H4 (cell line): ENCODE data around the gene TAGLN2. TPM values are rescaled to one million over a fixed set of nuclear protein-coding genes. Genes with fewer than 3 reads are reported as not detected.
"Not testable (repeated sequence)": the region's sequence is repeated elsewhere in the genome, so short reads cannot be mapped to it uniquely, and the experiment has no call there.

Experiments
- DNase-seq: peaks from one replicate; pipeline ENCODE4 v3.0.0-alpha.2; 2015; ENCODE audit warnings: low spot score
- total RNA-seq: library from RNA; depleted of rRNA; stranded (reverse); fragments of >200 nt; shearing (Covaris generic); gene quantifications from 2 replicates; pipeline ENCODE4 v1.2.3, GENCODE V29; 2014

The TAGLN2 gene
- total RNA-seq, 1 experiment from 2014 or later = 497 TPM

DNA sequence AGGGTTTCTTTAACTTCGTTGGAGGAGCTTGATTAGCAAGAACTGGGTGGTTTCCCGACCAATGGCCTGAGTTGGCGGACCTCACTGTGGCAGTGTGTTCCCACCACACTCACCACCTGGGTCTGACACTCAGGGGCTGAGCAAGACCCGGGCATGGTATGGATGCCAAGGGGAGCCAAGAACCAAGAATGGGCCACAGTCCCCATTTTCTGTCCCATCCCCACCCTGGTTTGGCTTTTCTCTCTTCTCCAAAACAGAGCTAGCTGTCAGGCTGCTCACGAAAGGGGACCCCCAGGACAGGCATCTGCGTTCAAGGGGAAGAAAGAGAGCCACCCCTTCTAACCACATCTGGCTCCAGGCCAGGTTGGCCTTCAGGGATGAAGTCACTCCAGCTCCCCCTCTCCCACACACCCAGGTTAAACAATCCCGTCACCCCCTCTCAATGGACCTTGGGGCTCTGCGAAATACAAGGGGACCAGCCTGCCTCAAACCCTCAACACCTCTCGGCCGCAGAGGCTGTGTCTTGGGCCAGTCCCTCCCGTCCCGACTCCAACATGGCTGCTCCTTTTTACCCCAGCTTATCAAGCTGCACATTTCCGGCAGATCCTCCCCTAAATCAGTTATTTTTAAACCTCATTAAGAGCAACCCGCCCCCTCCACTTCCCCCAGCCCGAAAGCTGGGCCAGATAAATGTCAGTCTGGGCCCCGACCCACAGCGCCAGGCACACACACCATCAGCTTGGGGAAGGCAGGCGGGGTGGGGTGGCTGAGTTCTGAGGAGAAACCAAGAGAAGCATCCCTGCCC is 3.4 kb downstream of the TAGLN2 start:
- DNase-seq = no peak

DNA sequence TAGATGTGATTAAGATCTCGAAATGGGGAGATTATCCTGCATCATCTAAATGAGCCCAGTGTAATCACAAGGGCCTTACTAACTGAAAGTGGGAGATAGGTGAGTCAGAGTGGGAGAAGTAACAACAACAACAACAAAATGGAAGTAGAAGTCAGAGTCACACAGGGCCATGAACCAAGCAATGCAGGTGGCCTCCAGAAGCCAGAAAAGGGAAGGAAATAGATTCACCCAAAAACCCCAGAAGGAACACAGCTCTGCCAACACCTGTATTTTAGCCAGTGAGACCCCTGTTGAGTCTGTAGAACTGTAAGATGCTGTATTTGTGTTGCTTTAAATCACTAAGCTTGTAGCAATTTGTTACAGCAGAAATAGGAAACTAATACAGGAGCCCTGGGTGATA is 4.1 kb downstream of the TAGLN2 start:
- no peak for DNase-seq

DNA sequence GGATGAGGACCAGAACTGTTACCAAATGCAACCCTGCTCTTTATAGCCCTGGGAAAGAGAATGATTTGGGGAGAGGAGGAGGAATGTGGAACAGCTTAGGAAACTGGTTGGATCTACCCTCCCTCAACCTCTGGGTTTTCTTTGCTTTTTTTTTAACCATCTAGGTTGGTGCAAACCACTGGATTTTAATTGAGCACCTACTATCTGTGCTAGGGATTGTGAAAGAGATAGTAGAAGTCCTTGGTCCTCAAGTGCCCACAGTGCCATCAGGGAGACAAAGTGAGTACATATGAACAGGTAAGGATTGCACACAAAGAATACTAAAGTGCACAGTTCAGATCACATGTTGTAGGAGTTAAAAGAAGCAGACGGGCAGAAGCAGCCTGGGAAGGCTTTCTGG is 4.7 kb downstream of the TAGLN2 start:
- DNase-seq = no peak

DNA sequence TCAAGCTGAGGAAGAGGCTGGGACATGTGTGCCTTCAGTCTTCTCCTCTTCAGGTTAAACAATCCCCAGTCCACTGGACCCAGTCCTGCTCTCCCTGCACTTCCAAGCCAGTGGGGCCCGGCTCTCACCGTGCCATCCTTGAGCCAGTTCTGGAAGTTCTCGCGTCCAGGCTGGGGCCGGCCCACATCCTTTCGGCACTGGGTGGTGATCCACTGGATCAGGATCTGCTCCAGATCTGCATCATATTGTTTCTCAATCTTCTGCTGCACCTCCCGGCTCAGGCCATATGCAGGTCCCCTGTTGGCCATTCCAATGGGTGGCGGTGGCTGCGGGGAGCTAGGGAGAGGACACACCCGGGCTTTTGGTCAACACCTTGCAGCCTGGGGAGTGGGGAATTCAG is 5.1 kb downstream of the TAGLN2 start:
- no peak for DNase-seq

DNA sequence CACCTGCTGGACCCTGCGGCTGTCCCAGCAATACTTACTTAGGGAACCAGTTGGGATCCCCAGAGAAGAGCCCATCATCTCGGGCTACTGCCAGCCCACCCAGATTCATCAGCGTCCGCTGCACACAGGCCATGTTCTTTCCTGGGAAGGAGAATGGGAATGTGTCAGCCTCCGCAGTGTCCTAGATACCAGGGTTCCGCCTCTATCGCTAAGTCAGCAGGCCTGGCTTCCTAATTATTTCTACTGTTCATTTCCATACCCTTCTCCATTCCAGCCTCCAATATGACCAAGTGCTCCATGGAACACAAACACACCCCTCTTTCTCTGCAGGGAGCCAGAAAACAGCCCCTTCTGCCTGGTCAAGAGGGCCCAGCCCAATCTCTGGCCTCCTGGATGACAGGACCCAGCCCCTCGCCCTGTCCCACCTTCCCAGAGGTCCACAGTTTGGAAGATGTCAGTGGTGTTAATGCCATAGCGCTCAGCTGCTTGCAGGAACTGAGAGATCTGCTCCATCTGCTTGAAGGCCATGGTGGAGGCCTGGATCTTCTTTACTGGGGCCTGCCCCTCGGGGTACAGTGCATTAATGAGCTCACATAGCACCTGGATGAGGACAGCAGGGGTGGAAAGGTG is 6.0 kb downstream of the TAGLN2 start:
- DNase-seq = no peak

DNA sequence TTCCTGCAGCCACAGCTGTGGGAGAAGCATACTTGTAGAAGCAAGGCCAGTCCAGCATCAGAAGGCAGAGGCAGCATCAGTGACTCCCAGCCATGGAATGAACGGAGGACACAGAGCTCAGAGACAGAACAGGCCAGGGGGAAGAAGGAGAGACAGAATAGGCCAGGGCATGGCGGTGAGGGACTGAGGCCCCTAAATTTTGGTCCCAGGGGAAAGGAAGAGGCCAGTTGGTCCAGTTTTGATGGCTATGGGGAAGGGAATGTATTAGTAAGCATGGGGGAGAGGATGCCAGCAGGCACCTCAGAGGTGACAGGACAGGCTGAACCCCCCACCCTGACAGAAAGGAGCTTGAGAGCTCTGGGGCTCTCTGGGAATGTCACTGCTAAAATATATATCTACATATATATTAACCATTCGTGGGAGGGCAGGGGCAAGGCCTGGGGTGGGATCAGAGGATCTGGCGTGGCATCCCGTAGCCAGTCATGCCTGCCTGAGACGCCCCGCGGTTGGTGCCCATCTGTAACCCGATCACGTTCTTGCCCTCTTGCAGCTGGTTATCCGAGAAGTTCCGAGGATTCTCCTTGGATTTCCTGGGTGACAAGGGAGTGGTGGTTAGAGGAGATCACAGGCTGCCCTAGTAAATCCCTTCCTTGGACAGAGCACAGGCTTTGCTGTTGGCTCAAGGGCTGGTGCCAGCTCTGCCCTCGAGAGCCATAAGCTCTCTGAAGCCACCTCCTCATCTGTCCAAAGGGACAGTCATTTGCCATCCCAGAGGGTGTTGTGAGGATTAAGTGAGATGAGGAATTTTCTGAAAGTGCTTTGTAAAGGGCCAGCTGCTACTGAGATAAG is 6.7 kb downstream of the TAGLN2 start:
- no peak for DNase-seq

DNA sequence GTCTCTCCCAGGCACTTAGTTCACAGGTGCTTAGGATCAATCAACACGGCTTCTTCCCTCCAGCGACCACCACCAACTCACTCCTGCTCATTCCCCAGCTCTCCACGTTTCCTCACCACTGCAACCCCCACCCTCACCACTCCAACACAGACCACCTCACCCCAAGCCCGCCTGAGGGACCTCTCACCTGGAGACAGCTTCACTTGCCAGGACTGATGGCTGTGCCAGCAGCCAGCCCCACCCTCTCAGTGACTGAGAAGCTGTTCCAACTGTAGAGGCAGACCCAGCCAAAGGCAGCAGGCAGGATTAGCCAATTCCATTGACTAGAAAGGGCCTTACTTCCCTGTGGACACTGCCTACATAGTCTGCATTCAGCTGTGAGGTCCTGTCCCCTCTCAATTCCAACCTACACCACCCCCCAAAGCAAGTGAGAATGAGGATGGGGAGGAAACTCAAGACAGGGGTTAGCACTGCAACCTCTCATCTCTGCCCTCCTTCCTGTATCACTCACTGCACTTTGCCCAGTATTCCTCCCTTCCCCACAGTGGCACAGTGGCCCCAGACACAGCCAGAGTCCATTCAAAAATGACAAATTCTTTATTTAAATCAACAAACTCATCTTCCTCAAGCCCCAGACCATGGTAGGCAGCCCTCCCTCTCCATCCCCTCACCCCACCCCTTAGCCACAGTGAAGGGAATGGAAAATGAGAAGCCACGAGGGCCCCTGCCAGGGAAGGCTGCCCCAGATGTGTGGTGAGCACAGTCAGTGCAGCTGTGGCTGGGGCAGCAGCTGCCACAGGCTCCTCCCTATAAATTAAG is 7.6 kb downstream of the TAGLN2 start:
- no peak for DNase-seq

DNA sequence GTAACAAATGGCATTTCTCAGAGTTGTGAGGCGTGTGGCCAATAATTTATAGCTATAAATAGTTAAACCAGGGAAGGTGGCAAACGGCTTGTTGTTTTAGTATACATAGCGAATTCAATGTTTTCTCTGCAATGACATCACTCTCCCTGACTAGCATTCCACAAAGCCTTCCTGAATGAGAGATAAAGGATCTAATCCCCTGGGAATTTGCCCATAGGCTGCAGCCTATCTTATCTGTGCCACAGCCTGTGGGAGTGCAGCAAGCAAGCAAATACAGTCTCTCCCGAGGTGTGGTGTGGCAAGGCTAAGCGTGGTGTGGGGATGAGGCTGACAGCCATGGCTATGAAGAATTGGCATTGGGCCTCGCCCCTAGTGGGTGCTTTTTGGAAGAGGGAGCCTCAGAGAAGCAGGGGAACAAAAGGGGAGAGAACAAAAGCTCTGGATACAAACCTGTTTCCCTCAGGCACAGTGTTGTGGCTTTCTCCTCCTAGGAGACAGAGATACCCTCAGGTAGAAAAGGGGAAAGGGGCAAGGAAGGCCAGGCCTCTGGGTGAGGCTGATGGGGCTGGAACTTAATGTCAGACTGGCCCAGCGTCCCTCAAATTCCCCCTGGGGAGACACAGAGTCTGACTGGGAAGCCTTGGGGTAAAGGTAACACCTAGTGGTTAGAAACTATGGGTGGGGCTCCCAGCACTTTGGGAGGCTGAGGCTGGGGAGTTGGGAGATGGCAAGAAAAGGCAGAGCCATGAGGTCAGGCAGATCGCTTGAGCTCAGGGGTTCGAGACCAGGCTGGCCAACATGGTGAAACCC is 8.9 kb downstream of the TAGLN2 start:
- peak; percentile 76 for DNase-seq

DNA sequence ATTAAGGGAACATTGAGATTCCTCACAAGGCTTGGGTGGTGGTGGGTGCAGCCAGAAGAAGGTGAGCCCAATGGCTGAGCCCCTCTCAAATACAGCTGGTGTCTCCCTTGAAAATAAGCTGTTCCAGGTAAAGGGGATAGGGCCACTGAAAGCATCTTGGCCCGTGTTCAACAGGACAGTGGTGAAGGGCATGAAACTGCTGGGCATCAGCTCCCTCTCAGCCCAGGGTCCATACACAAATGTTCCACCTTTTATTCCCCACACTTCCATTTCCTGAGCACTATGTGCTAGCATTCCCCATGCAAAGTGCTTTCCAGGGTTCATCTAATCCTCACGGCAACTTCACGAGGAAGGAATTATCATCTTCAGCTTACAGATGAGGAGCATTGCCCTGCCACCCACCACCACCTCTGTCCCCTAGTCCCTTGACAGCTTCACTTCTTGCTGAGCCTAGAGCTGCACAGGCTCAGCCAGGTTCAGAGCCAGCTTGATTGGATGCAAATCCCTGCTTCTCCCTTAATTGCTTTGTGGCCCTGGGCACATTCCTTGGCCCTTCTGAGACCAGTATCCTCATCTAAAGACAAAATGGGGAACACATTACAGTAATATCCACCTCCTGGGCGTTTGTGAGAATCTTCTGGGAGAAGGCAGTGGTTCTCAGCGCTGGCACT is 9.6 kb downstream of the TAGLN2 start:
- DNase-seq = no peak

DNA sequence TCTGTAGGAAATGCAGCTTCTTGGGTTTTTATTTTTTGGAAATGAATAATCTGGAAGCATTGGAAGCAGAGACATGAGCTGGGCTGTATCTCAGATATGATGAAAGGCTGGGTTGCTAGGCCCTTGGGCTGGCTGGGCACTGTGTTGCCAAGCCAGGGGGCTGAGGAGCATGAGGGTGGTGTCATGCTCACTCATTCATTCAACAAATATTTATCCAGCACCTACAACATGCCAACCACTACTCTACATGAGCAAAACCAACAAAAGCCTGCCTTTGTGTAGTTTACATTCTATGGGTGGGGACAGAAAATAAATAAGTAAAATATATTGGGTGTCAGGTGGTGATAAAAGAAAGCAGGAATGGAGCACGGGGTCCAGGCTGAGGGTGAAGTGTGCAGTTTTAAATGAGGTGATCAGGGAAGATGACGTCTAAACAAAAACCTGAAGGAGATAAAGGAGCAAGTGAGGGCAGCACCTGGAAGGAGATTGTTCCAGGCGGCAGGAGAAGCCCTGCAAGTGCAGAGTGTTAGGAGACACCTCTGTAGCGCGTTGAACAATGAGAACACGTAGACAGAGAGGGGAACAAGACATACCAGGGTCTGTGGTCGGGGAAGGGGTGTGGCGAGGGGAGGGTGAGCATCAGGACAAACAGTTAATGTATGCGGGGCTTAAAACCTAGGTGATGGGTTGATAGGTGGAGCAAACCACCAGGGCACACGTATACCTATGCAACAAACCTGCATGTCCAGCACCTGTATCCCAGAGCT is 10.9 kb downstream of the TAGLN2 start:
- DNase-seq = no peak

DNA sequence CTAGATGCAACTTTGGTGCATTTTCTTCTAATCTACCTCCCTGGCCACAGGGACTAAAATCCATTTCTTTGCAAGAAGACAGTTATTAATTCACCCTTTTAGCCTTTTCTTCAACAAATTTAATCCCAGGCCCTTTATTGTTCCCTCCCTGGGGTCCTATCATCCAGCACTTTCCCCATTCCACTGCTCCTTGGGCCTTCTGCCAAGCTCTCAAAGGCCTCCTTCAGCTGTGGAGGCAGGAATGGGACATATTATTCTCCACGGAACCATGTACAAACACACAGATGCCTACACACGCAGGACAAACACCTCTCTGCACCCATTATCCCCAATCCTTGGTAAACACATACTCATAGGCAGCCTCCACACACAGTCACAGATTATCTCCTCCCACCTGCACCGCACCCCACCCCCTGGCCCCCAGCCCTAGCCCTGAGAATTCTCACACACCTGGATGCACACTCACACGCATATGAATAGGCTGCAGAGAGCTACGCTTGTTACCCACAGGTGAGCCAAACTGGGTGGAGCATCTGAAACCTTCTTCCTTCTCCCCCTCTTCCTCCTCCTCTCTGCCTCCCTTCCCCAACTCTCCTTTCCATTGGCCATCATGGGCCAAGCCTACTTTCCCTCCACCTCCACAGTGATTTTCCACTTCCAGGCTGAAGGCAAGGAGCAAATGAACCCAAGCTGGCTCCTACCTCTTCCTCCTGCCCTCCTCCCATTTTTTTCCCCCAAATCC is 11.7 kb downstream of the TAGLN2 start:
- DNase-seq = no peak

DNA sequence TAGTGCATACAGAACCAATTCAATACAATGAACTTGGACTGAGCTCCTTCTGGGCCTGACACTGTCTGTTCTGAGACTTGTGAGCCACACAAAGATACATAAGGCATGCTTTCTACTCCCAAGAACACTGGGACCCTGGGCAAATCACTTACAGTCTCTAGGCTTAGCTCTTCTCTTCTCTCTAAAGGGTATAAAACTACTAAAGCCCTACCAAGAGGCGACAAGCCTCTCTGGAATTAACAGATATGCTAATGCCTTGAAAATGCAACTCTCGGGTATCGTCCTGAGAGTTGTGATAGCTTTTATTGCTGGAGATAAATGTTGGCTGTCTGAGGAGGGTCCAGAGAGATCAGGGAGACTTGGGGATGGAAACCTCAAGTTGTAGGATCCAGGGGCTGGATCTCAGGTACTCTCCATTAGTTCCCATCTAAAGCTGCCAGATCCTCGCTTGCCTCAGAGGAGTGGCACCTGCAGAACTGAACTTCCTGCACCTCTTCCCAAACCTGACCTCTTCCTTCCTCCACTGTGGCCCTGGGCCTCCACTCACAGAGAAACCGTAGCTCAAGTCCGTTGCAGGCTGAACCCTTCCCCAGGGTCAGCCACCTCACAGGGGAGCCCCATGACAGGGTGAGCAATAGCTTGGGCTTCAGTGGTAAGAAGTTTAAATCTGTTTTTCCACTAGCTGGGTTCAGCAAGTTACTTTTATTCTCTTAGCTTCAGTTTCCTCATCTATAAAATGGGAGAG is 13.8 kb downstream of the TAGLN2 start:
- DNase-seq = no peak

DNA sequence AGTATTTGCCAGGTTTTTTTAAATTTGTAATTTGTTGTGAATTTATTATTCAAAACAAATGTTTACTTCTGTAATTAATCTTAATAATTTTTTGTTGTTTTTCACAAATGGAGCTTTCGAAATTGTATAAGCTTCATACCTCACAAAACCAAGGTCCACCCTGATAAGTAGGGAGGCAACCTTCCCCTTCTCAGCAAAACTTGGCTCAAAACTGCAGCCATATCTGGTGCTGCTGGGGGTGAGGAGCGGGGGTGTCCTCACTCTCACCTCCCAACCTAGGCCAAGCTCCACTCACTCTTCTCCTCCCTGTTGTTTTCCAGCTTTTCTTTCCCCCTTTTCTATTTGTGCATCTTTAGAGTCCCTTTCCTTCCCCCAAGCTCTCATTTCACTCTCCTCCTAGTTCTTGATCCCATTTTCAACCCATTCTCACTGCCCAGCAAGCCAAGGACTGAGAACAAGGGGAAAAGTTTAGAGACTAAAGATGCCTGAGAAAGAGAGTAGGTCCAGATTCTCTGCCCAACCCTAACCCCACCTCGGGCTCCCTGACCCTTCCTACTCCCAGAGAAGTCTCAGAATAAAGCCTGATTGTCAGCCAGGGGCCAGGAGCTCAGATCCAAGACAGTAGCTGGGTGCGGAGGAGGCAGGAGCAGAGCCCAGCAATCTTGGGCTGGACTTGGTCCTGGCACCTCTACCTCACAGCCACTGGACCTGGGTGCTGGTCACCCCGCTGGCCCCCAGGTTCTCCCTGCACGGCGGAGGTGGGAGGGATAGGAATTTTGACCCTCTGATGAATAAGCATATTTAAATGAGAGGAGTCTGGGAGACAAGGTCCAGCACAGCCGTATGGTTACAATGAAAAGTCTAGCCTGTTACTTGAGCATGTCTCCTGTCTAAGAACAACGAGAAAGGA is 17.0 kb downstream of the TAGLN2 start:
- DNase-seq = no peak

DNA sequence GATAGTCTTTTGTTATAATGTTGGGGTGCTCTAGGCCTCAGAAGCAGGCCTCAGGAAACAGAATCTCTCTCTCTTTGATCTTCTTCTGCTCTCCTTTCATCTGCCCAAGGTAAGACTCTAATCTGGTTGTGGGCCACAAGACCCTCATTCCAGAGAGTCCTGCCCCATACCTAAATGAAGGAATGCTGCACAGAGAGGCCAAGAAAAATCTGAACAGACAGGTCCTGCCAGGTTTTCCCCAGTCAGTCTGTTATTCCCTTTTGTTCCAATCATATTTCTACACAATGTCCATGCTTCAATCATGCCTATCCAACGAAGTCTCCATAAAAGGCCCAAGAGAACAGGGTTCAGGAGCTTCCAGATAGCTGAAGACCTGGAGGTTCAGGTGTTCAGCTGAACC is 18.3 kb downstream of the TAGLN2 start:
- DNase-seq = no peak

DNA sequence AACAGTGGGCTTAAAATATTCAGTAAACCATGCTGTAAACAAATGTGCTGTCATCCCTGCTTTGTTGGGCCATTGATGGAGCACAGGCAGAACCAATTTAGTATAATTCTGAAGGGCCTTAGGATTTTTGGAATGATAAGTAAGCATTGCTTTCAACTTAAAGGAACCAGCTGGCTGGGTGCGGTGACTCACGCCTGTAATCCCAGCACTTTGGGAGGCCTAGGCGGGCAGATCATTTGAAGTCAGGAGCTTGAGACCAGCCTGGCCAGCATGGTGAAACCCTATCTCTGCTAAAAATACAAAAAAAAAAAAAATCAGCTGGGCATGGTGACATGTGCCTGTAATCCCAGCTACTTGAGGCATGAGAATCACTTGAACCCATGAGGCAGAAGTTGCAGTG is 21.3 kb downstream of the TAGLN2 start:
- not testable (repeated sequence) for DNase-seq

DNA sequence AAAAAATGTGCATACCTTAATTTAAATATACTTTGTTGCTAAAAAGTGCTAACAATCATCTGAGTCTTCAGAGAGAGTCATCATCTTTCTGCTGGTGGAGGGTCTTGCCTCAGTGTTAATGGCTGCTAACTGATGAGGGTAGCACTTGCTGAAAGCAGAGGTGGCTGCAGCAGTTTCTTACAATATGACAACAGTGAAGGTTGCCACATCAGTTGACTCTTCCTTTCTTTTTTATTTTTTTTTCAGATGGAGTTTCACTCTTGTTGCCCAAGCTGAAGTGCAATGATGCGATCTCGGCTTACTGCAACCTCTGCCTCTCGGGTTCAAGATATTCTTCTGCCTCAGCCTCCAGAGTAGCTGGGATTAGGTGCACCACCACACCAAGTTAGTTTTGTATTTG is 22.8 kb downstream of the TAGLN2 start:
- no peak for DNase-seq

DNA sequence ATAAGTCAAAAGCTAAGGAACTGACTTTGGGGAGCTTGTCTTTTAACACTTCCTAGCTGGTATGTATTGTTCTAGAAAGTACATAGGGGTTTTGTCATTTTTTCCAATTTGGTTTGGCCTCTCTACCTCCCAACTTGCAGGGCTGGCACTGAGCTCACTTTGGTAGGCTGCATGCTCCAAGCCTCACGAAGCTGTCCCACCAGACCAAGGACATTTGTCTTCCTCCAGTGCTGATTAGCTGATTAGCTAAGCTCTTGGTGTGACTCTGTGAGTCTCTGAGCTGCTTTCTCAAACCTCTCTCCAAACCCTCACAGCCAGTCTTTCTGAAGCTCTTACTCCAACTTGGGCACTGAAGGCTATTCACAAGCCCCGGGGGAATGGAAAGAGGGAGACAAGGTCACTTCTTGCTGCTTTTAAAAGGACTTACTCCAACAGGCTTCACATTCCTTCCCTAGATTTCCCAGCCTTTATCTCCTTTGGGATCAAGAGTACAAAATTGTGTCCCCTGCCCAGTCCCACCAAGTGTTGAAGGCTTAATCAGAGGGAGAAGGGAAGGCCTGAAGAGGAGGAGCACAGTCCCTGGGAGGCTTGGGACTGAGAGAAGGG is 24.4 kb downstream of the TAGLN2 start:
- DNase-seq = no peak
